CD4-positive, alpha-beta T cell (primary cell): ENCODE measurements around the gene ZIC5. TPM values are rescaled to one million over a fixed set of nuclear protein-coding genes. Genes with fewer than 3 reads are reported as not detected.

ENCODE experiments used
- ATAC-seq: fragments of 200-7000 bp; cut with Tn5 transposase; one replicate; pipeline ENCODE4 v1.10.0; 2022; ENCODE audit warnings: mild to moderate bottlenecking; ENCODE audit not compliant: poor library complexity
- CTCF ChIA-PET: fragments of 350-600 bp; sonication (Branson Sonifier 250); formaldehyde crosslinking; loops from one replicate; lab custom pipeline; 2021; ENCODE audit warnings: antibody characterized with exemption, inconsistent platforms; lab: Charles Lee
- POLR2A ChIA-PET: fragments of 350-600 bp; sonication (Branson Sonifier 250); formaldehyde crosslinking; loops from one replicate; lab custom pipeline; 2021; ENCODE audit warnings: antibody characterized with exemption, inconsistent platforms; lab: Charles Lee
- DNase-seq, 14 experiments: peaks; one replicate each; pipeline ENCODE4 v3.0.0-alpha.2; 2013 to 2020; ENCODE audit warnings: mixed read lengths in 2 of 14
- H3K27ac ChIP-seq, 2 donors: one replicate each; pipeline versions ENCODE4 v1.5.1 to v1.7.0; 2013; ENCODE audit warnings: low read length in 2 of 2, low read depth in 1 of 2, mild to moderate bottlenecking in 1 of 2
- H3K27me3 ChIP-seq, 2 experiments: 1 replicate in 1 of 2; 2 replicates in 1 of 2; pipeline versions ENCODE4 v1.6.1 to v1.7.0; 2013; ENCODE audit warnings: low read length in 2 of 2, control low read depth in 1 of 2, mild to moderate bottlenecking in 1 of 2, moderate library complexity in 1 of 2; ENCODE audit not compliant: insufficient read depth in 2 of 2, control insufficient read depth in 1 of 2
- H3K36me3 ChIP-seq: one replicate; pipeline ENCODE4 v1.6.1; 2013; ENCODE audit warnings: low read length, control low read depth; ENCODE audit not compliant: insufficient read depth
- H3K4me1 ChIP-seq: one replicate; pipeline ENCODE4 v1.6.1; 2013; ENCODE audit warnings: low read length, control low read depth; ENCODE audit not compliant: insufficient read depth
- H3K4me3 ChIP-seq: one replicate; pipeline ENCODE4 v1.5.1; 2013; ENCODE audit warnings: mild to moderate bottlenecking, low read length, moderate library complexity
- H3K9me3 ChIP-seq, 2 experiments: 1 replicate in 1 of 2; 2 replicates in 1 of 2; pipeline versions ENCODE4 v1.6.1 to v1.7.0; 2013; ENCODE audit warnings: low read length in 2 of 2, mild to moderate bottlenecking in 2 of 2, control low read depth in 1 of 2, moderate library complexity in 1 of 2; ENCODE audit not compliant: control insufficient read depth in 1 of 2, insufficient read depth in 1 of 2
- H3K27ac Mint-ChIP-seq: one replicate; pipeline ENCODE4 v1.8.0; 2020; ENCODE audit warnings: mixed read lengths
- H3K27me3 Mint-ChIP-seq: one replicate; pipeline ENCODE4 v1.8.0; 2021; ENCODE audit warnings: mixed read lengths
- H3K36me3 Mint-ChIP-seq: one replicate; pipeline ENCODE4 v1.8.0; 2021; ENCODE audit warnings: low read depth, mixed read lengths
- H3K4me1 Mint-ChIP-seq: one replicate; pipeline ENCODE4 v1.8.0; 2021; ENCODE audit warnings: low read depth, mixed read lengths
- H3K4me3 Mint-ChIP-seq: one replicate; pipeline ENCODE4 v1.8.0; 2020; ENCODE audit warnings: mild to moderate bottlenecking, mixed read lengths
- H3K9me3 Mint-ChIP-seq: one replicate; pipeline ENCODE4 v1.8.0; 2020; ENCODE audit warnings: mixed read lengths
- CTCF ChIP-seq: fragments of 200-600 bp; IDR thresholded peaks from one replicate; pipeline ENCODE4 v1.8.0; 2022; ENCODE audit warnings: antibody characterized with exemption, mild to moderate bottlenecking
- intact Hi-C, 2 experiments: fragments of 100-400 bp; cut with DNase I in 1 of 2; cut with micrococcal nuclease in 1 of 2; formaldehyde crosslinking; loops; one replicate each; pipeline versions ENCODE4 v1.15.1 to v1.9.0; 2023 to 2025; cut with DNase I, micrococcal nuclease
- total RNA-seq, 174 experiments: library from RNA in 2 of 174; stranded (reverse) in 2 of 174; gene quantifications; one replicate each; pipeline ENCODE4 v1.2.3 and lab custom pipeline; 2021 to 2026

The ZIC5 gene
- total RNA-seq, 2 experiments from 2014 or later = not detected

- H3K27ac ChIP-seq = no peak overlapping the region
- H3K27me3 Mint-ChIP-seq = peaks cover 96% of the 10 kb centered on the region
- no peak overlapping the region for H3K27ac Mint-ChIP-seq
- peaks cover 2% of the 10 kb centered on the region for H3K9me3 Mint-ChIP-seq
- peaks cover 0 to 51% of the 10 kb centered on the region in 2 experiments for H3K9me3 ChIP-seq
- H3K36me3 ChIP-seq = no peaks in the 10 kb centered on the region
- no peaks in the 10 kb centered on the region for H3K36me3 Mint-ChIP-seq
- TF ChIP-seq CTCF = no peak
- ATAC-seq = no peak
- ChIA-PET CTCF (interaction anchor here (0.7 to 1.2 kb wide), 2 partner anchors 11 to 28 kb away, joined by 3 read pairs; no protein-coding TSS in a partner anchor), POLR2A (interaction anchor here (1.3 to 1.6 kb wide), 2 partner anchors 9 to 302 kb away, joined by 4 read pairs; no protein-coding TSS in a partner anchor)
- H3K27me3 ChIP-seq = peaks cover 86 to 96% of the 10 kb centered on the region in 2 experiments
- H3K4me3 ChIP-seq = no peak overlapping the region
- intact Hi-C loops = loop anchor here in 1 of 2 experiments (5.0 kb wide), 2 partner anchors 39 to 301 kb away; no protein-coding TSS in a partner anchor
- H3K4me1 ChIP-seq = peaks cover 46% of the 10 kb centered on the region
- peaks cover 37% of the 10 kb centered on the region for H3K4me1 Mint-ChIP-seq
- no peak for DNase-seq
- H3K4me3 Mint-ChIP-seq = no peak overlapping the region
These were observed 13.0 kb downstream of the ZIC5 start for GRCh38 chr13:99958406-99959126.

GRCh38 chr13:99956473-99957349 is 14.9 kb downstream of the ZIC5 start:
- intact Hi-C loops = loop anchor here in 1 of 2 experiments (5.0 kb wide), 2 partner anchors 41 to 299 kb away; no protein-coding TSS in a partner anchor
- Histone ChIP-seq H3K36me3 (no peaks in the 10 kb centered on the region), H3K9me3 (peaks cover 0 to 51% of the 10 kb centered on the region in 2 experiments), H3K27ac (no peak overlapping the region), H3K4me3 (peak overlapping the region; percentile 22), H3K27me3 (peaks cover 82 to 86% of the 10 kb centered on the region in 2 experiments), H3K4me1 (peaks cover 46% of the 10 kb centered on the region)
- no peak overlapping the region for H3K27ac Mint-ChIP-seq
- ATAC-seq (peak; percentile 35), DNase-seq (peak in 2 of 14 experiments; percentile 24 to 25)
- TF ChIP-seq CTCF = no peak
- H3K9me3 Mint-ChIP-seq = peaks cover 2% of the 10 kb centered on the region
- no peaks in the 10 kb centered on the region for H3K36me3 Mint-ChIP-seq
- ChIA-PET POLR2A (interaction anchor here (0.9 kb wide), 1 partner anchor 33 kb away, joined by 3 read pairs; no protein-coding TSS in a partner anchor), CTCF (interaction anchor here (1.6 kb wide), 1 partner anchor 17 kb away, joined by 3 read pairs; no protein-coding TSS in a partner anchor)
- peak overlapping the region; percentile 60 for H3K4me3 Mint-ChIP-seq
- H3K4me1 Mint-ChIP-seq = peaks cover 37% of the 10 kb centered on the region
- peaks cover 97% of the 10 kb centered on the region for H3K27me3 Mint-ChIP-seq
